H1 (cell line): ENCODE data around the gene DPYSL3. TPM values are rescaled to one million over a fixed set of nuclear protein-coding genes. Genes with fewer than 3 reads are reported as not detected.
A peak's percentile ranks its signal among the peaks of the same experiment; 100 is the strongest.

Source experiments
- KDM5A ChIP-seq: fragments of 200-600 bp; IDR thresholded peaks from 2 replicates; pipeline ENCODE4 v1.7.1; 2012; ENCODE audit warnings: mild to moderate bottlenecking, low read length, inconsistent platforms, mixed read lengths
- TAF1 ChIP-seq: IDR thresholded peaks from 2 replicates; pipeline ENCODE4 v1.6.1; 2011; ENCODE audit warnings: mild to moderate bottlenecking, low read depth, low read length
- TBP ChIP-seq: IDR thresholded peaks from 2 replicates; pipeline ENCODE4 v1.6.1; 2011; ENCODE audit warnings: low read depth, low read length, improper control_type of control experiment
- YY1 ChIP-seq: IDR thresholded peaks from 2 replicates; pipeline ENCODE4 v1.6.1; 2011; ENCODE audit warnings: low read depth, mild to moderate bottlenecking, low read length
- polyA plus RNA-seq, 7 experiments: library from polyadenylated mRNA; depleted of rRNA in 3 of 7; stranded (reverse) in 5 of 7; unstranded in 2 of 7; fragments of >200 nt in 5 of 7; fragments of 200-250 nt in 2 of 7; gene quantifications; 1 replicate in 5 of 7; 2 replicates in 1 of 7; 4 replicates in 1 of 7; pipeline versions ENCODE4 v1.2.1 to v1.2.3, GENCODE V29; 2011 to 2013; ENCODE audit warnings: missing spikeins in 2 of 7, mixed read lengths in 2 of 7
- total RNA-seq: library from RNA; stranded (reverse); fragmentation: NEBNext Ultra II Directional; extraction: Animal tissue kit (Norgen Biotek cat#: 25700); gene quantifications from 2 replicates; pipeline ENCODE4 v1.2.1, GENCODE V29; 2021

DPYSL3 gene
- total and polyA plus RNA-seq, 2 of the 8 experiments (the other 6 are each of a cell fraction or from before 2014, with no cell fraction given), result 268 to 387 TPM

GRCh38 chr5:147452165-147452811 lies 57.6 kb downstream of the DPYSL3 start (continued):
- TF ChIP-seq TBP, result peak; percentile 10; the same call in 1 of the 2 replicates
- TF ChIP-seq TAF1, result no peak
- TF ChIP-seq KDM5A, result no peak
- 0 out of 2 replicates have a peak, but pooled peaks have one; percentile 18 for TF ChIP-seq YY1
